ENCODE measurements around the gene PRND. TPM values are rescaled to one million over a fixed set of nuclear protein-coding genes. Genes with fewer than 3 reads are reported as not detected.

The PRND gene
- total RNA-seq, 1 experiment from 2014 or later, result not detected

DNA sequence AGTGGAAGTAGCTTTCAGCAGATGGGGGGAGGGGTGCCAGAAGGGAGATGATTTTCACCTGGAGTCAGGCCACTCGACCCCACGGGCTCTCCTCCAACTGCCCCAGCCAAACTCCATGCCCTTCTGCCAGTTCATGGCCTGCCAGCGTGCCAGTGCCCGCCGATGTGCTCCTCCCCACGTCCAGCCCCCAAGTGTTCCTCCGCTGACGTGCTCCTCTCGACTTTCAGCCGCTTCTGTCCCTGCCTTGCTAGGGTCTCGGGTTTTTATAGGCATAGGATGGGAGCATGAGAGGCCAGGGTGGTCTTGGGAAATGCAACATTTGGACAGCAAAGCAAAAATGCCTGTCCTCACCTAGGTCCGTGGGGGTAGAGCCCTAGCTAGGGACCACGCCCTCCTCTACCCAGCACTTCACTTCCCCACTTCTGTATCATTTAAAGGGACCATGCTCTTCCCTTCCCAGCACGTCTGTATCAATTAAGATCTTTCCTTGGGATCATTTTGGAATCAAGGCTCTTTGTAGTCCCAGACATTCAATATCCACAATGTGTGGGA is 54.4 kb downstream of the PRND start:
- Histone ChIP-seq H3K27ac (ENCODE audit: low read length) (no peak overlapping the region), H3K9me2 (replicated peaks; ENCODE audit: insufficient read depth, low read length) (no peaks in the 10 kb centered on the region), H3K9me3 (ENCODE audit: low read length) (peaks cover 17% of the 10 kb centered on the region), H3K4me1 (ENCODE audit: low read length) (peaks cover 26% of the 10 kb centered on the region), H3K4me2 (ENCODE audit: low read depth, low read length, poor library complexity, severe bottlenecking) (no peak overlapping the region), H4K20me1 (ENCODE audit: insufficient read depth, low read depth, low read length) (peaks cover 7% of the 10 kb centered on the region; the same call in 1 of the 2 replicates), H3K36me3 (ENCODE audit: insufficient read depth, low read length) (peaks cover 12% of the 10 kb centered on the region; the same call in 1 of the 2 replicates), H3K79me2 (ENCODE audit: low read length) (no peaks in the 10 kb centered on the region), H2AFZ (ENCODE audit: low read length) (no peak overlapping the region), H3K27me3 (ENCODE audit: low read length) (no peaks in the 10 kb centered on the region), H3K9ac (ENCODE audit: low read length) (no peak overlapping the region), H3K4me3 (ENCODE audit: low read length) (no peak overlapping the region)
- DNase-seq, result no peak

Other genes starting within 250 kb of the PRND start
- 2.4 and 4.0 TPM in 2 replicates for gene PRNP, start 35.5 kb upstream of the PRND start, total RNA-seq (2014; rRNA removed; shearing (Covaris generic); ENCODE audit: low replicate concordance)
- 171 and 190 TPM in 2 replicates for gene RASSF2, start 101.7 kb downstream of the PRND start, total RNA-seq (2014; rRNA removed; shearing (Covaris generic); ENCODE audit: low replicate concordance)